ENCODE data around the gene COL17A1. TPM values are rescaled to one million over a fixed set of nuclear protein-coding genes. Genes with fewer than 3 reads are reported as not detected.

Gene COL17A1
- total RNA-seq, 2 donors from 2014 or later, result 1.1 to 2.3 TPM

- Histone ChIP-seq H3K4me3 (ENCODE audit: low read length) (no peak overlapping the region), H3K9ac (ENCODE audit: extremely low read depth, low read length, poor library complexity, severe bottlenecking) (no peak overlapping the region), H3K9me3 (ENCODE audit: control insufficient read depth, low read length) (peaks cover 19% of the 10 kb centered on the region), H3K4me1 (ENCODE audit: control insufficient read depth, insufficient read depth, low read length) (peaks cover 2% of the 10 kb centered on the region), H3K36me3 (ENCODE audit: control insufficient read depth, insufficient read depth, low read length) (no peaks in the 10 kb centered on the region), H3K27ac (ENCODE audit: low read depth, low read length) (no peak overlapping the region), H3K27me3 (ENCODE audit: control insufficient read depth, insufficient read depth, low read length, poor library complexity, severe bottlenecking) (no peaks in the 10 kb centered on the region)
- TF ChIP-seq CTCF (conservative IDR thresholded peaks at IDR 0.05), result no peak
- 84 to 92% methylated on average over 1 to 2 of the region's 2 CpGs for WGBS, 2 experiments (ENCODE audit: insufficient coverage in 1 of 2, insufficient read length in 1 of 2)
- H3K36me3 Mint-ChIP-seq (ENCODE audit: low read depth), result peaks cover 7% of the 10 kb centered on the region
- no peak overlapping the region for H3K4me3 Mint-ChIP-seq
- peaks cover 13% of the 10 kb centered on the region for H3K9me3 Mint-ChIP-seq
- no peak for DNase-seq
- no peak overlapping the region for H3K27ac Mint-ChIP-seq
- H3K4me1 Mint-ChIP-seq, result peaks cover 6% of the 10 kb centered on the region
- H3K27me3 Mint-ChIP-seq (ENCODE audit: insufficient read depth), result no peaks in the 10 kb centered on the region
Observed at GRCh38 chr10:104096692-104097091, 11.0 kb upstream of the COL17A1 start.

GRCh38 chr10:104092749-104093148 is 7.1 kb upstream of the COL17A1 start:
- Mint-ChIP-seq H3K27ac (no peak overlapping the region), H3K36me3 (ENCODE audit: low read depth) (peaks cover 6% of the 10 kb centered on the region), H3K4me1 (peaks cover 3% of the 10 kb centered on the region), H3K4me3 (no peak overlapping the region), H3K9me3 (peaks cover 12% of the 10 kb centered on the region), H3K27me3 (ENCODE audit: insufficient read depth) (no peaks in the 10 kb centered on the region)
- Histone ChIP-seq H3K27me3 (ENCODE audit: control insufficient read depth, insufficient read depth, low read length, poor library complexity, severe bottlenecking) (no peaks in the 10 kb centered on the region), H3K27ac (ENCODE audit: low read depth, low read length) (no peak overlapping the region), H3K36me3 (ENCODE audit: control insufficient read depth, insufficient read depth, low read length) (no peaks in the 10 kb centered on the region), H3K9me3 (ENCODE audit: control insufficient read depth, low read length) (peaks cover 19% of the 10 kb centered on the region), H3K4me1 (ENCODE audit: control insufficient read depth, insufficient read depth, low read length) (no peaks in the 10 kb centered on the region), H3K4me3 (ENCODE audit: low read length) (no peak overlapping the region), H3K9ac (ENCODE audit: extremely low read depth, low read length, poor library complexity, severe bottlenecking) (no peak overlapping the region)
- no peak for TF ChIP-seq CTCF (conservative IDR thresholded peaks at IDR 0.05)
- DNase-seq, result no peak

GRCh38 chr10:104090611-104091010 is 4.9 kb upstream of the COL17A1 start:
- H3K4me3 ChIP-seq (ENCODE audit: low read length), result no peak overlapping the region
- no peaks in the 10 kb centered on the region for H3K27me3 ChIP-seq (ENCODE audit: control insufficient read depth, insufficient read depth, low read length, poor library complexity, severe bottlenecking)
- peaks cover 4% of the 10 kb centered on the region for H3K9me3 ChIP-seq (ENCODE audit: control insufficient read depth, low read length)
- no peaks in the 10 kb centered on the region for H3K4me1 ChIP-seq (ENCODE audit: control insufficient read depth, insufficient read depth, low read length)
- Mint-ChIP-seq H3K4me1 (peaks cover 12% of the 10 kb centered on the region), H3K4me3 (no peak overlapping the region), H3K9me3 (no peaks in the 10 kb centered on the region), H3K27ac (no peak overlapping the region), H3K36me3 (ENCODE audit: low read depth) (no peaks in the 10 kb centered on the region), H3K27me3 (ENCODE audit: insufficient read depth) (no peaks in the 10 kb centered on the region)
- no peak for TF ChIP-seq CTCF (conservative IDR thresholded peaks at IDR 0.05)
- no peak overlapping the region for H3K27ac ChIP-seq (ENCODE audit: low read depth, low read length)
- WGBS, 2 experiments (ENCODE audit: insufficient coverage in 1 of 2, insufficient read length in 1 of 2), result 79 to 100% methylated on average over 1 to 2 of the region's 2 CpGs
- no peaks in the 10 kb centered on the region for H3K36me3 ChIP-seq (ENCODE audit: control insufficient read depth, insufficient read depth, low read length)
- DNase-seq, result no peak
- no peak overlapping the region for H3K9ac ChIP-seq (ENCODE audit: extremely low read depth, low read length, poor library complexity, severe bottlenecking)

Data from endodermal cell (in vitro differentiated cells).